MCF 10A (cell line): ENCODE measurements around the gene CNOT3. TPM values are rescaled to one million over a fixed set of nuclear protein-coding genes. Genes with fewer than 3 reads are reported as not detected.
A peak's percentile ranks its signal among the peaks of the same experiment; 100 is the strongest.

Source experiments
- BruUV-seq: library from RNA; stranded (reverse); fragments of 400-500 nt; replicated peaks from 2 replicates; lab custom pipeline; 2021; lab: Mats Ljungman, UMichigan
- CTCF ChIA-PET: fragments of 300-600 bp; sonication (Branson Sonifier 250); formaldehyde crosslinking; extraction: SDS; loops from one replicate; lab custom pipeline; 2021; ENCODE audit warnings: antibody characterized with exemption, inconsistent platforms; lab: Yijun Ruan, JAX
- POLR2A ChIA-PET: fragments of 300-600, 350-650 bp; sonication (Branson Sonifier 250); formaldehyde crosslinking; extraction: SDS; loops from one replicate; lab custom pipeline; 2020; ENCODE audit warnings: antibody characterized with exemption, inconsistent platforms; lab: Yijun Ruan, JAX
- DNase-seq: peaks from one replicate; pipeline ENCODE4 v3.0.0-alpha.2; 2018; ENCODE audit not compliant: unreplicated experiment
- H3K27ac Mint-ChIP-seq: one replicate; pipeline ENCODE4 v1.8.0; 2022; ENCODE audit warnings: mild to moderate bottlenecking, low read depth, mixed read lengths; ENCODE audit not compliant: unreplicated experiment
- H3K27me3 Mint-ChIP-seq: one replicate; pipeline ENCODE4 v1.8.0; 2022; ENCODE audit warnings: mixed read lengths; ENCODE audit not compliant: insufficient read depth, unreplicated experiment
- H3K36me3 Mint-ChIP-seq: one replicate; pipeline ENCODE4 v1.8.0; 2022; ENCODE audit warnings: mild to moderate bottlenecking, moderate library complexity, mixed read lengths; ENCODE audit not compliant: insufficient read depth, unreplicated experiment
- H3K4me1 Mint-ChIP-seq: one replicate; pipeline ENCODE4 v1.8.0; 2022; ENCODE audit warnings: mixed read lengths; ENCODE audit not compliant: insufficient read depth, unreplicated experiment
- H3K4me3 Mint-ChIP-seq: one replicate; pipeline ENCODE4 v1.8.0; 2022; ENCODE audit warnings: mild to moderate bottlenecking, moderate library complexity, mixed read lengths; ENCODE audit not compliant: unreplicated experiment
- H3K9me3 Mint-ChIP-seq: one replicate; pipeline ENCODE4 v1.8.0; 2022; ENCODE audit warnings: mixed read lengths; ENCODE audit not compliant: unreplicated experiment
- CTCF ChIP-seq: fragments of 200-600 bp; IDR thresholded peaks from one replicate; pipeline ENCODE4 v1.8.0; 2022; ENCODE audit warnings: antibody characterized with exemption, mild to moderate bottlenecking; ENCODE audit not compliant: unreplicated experiment
- intact Hi-C: fragments of 100-400 bp; cut with micrococcal nuclease; formaldehyde crosslinking; loops from 2 replicates; pipeline ENCODE4 v1.14.1; 2022
- total RNA-seq: library from RNA; stranded (reverse); gene quantifications from 2 replicates; pipeline ENCODE4 v1.2.3, GENCODE V29; 2022

Gene CNOT3
- total RNA-seq, 1 experiment from 2014 or later, result 80.5 TPM

- intact Hi-C loops, result loop anchor here (1.0 to 2.0 kb wide), 2 partner anchors 42 to 52 kb away; partner anchors contain the start of gene CNOT3
- TF ChIP-seq CTCF, result no peak
- no peak for DNase-seq
- H3K27me3 Mint-ChIP-seq, result no peaks in the 10 kb centered on the region
- peaks cover 54% of the 10 kb centered on the region for H3K36me3 Mint-ChIP-seq
- BruUV-seq, result no TSS peak
- no peaks in the 10 kb centered on the region for H3K9me3 Mint-ChIP-seq
- H3K4me3 Mint-ChIP-seq, result peak within 1 kb of the TSS; percentile 85
- H3K27ac Mint-ChIP-seq, result peak within 1 kb of the TSS; percentile 100
- CTCF ChIA-PET, result interaction anchor here (0.6 to 2.4 kb wide), 13 partner anchors 9 to 1315 kb away, joined by 3 to 14 read pairs (median 3); partner anchors contain the start of genes RPS9 and TMC4
- POLR2A ChIA-PET, result interaction anchor here (0.6 to 9.1 kb wide), 15 partner anchors 13 to 1465 kb away, joined by 3 to 324 read pairs (median 7); partner anchors contain the start of genes CNOT3, LENG1, LENG8 and LENG9
- peaks cover 20% of the 10 kb centered on the region for H3K4me1 Mint-ChIP-seq
These were observed 51.7 kb downstream of the CNOT3 start, which contains the start of gene MBOAT7 for GRCh38 chr19:54189145-54189734. Gene MBOAT7, minus strand, starts transcription at chr19:54189580. Its CDS starts 1,072 bp downstream, at chr19:54188508.

GRCh38 chr19:54189735-54190502, 52.4 kb downstream of the CNOT3 start:
- intact Hi-C loops, result loop anchor here (1.0 to 5.0 kb wide), 3 partner anchors 41 to 1417 kb away; partner anchors contain the start of genes CNOT3 and ZNF865
- no peak for TF ChIP-seq CTCF
- DNase-seq, result peak; percentile 100
- ChIA-PET POLR2A (interaction anchor here (0.6 to 9.1 kb wide), 20 partner anchors 13 to 1513 kb away, joined by 3 to 324 read pairs (median 6); partner anchors contain the start of genes CNOT3, LENG1, LENG8 and LENG9), CTCF (interaction anchor here (0.6 to 2.4 kb wide), 11 partner anchors 9 to 1314 kb away, joined by 3 to 14 read pairs (median 3); partner anchors contain the start of genes RPS9 and TMC4)
- BruUV-seq, result no TSS peak
- Mint-ChIP-seq H3K36me3 (peaks cover 56% of the 10 kb centered on the region), H3K4me1 (peaks cover 20% of the 10 kb centered on the region), H3K9me3 (no peaks in the 10 kb centered on the region), H3K27ac (peak overlapping the region; percentile 100), H3K27me3 (no peaks in the 10 kb centered on the region), H3K4me3 (peak overlapping the region; percentile 85)

GRCh38 chr19:54190503-54191010, 53.0 kb downstream of the CNOT3 start:
- intact Hi-C loops, result loop anchor here (5.0 kb wide), 1 partner anchor 1417 kb away; the partner anchor contains the start of gene ZNF865
- CTCF ChIA-PET, result interaction anchor here (0.6 to 1.0 kb wide), 2 partner anchors 9 to 25 kb away, joined by 3 to 6 read pairs; no protein-coding TSS in a partner anchor
- TF ChIP-seq CTCF, result no peak
- BruUV-seq, result no TSS peak
- Mint-ChIP-seq H3K27ac (peak overlapping the region; percentile 100), H3K4me1 (peaks cover 20% of the 10 kb centered on the region), H3K9me3 (no peaks in the 10 kb centered on the region), H3K36me3 (peaks cover 57% of the 10 kb centered on the region), H3K27me3 (no peaks in the 10 kb centered on the region), H3K4me3 (peak overlapping the region; percentile 85)
- POLR2A ChIA-PET, result interaction anchor here (0.6 to 9.1 kb wide), 12 partner anchors 14 to 1512 kb away, joined by 3 to 324 read pairs (median 6); partner anchors contain the start of genes CNOT3, LENG1, LENG8 and LENG9
- peak; percentile 100 for DNase-seq
